T-cell (primary cell): Measurements from ENCODE around the gene SPAG5. TPM values are rescaled to one million over a fixed set of nuclear protein-coding genes. Genes with fewer than 3 reads are reported as not detected.

ENCODE experiments used
- ATAC-seq, 4 experiments: fragments of 200-7000 bp in 3 of 4; fragments of 150-1000 bp in 1 of 4; cut with Tn5 transposase; replicated peaks in 1 of 4; 1 replicate in 3 of 4; 2 replicates in 1 of 4; pipeline ENCODE4 v1.10.0; 2021; ENCODE audit warnings: moderate library complexity in 3 of 4, mild to moderate bottlenecking in 2 of 4, moderate number of reproducible peaks in 1 of 4
- CTCF ChIA-PET, 2 donors: fragments of 300-600 bp; sonication (Branson Sonifier 250); formaldehyde crosslinking; loops; one replicate each; lab custom pipeline; 2022; ENCODE audit warnings: antibody characterized with exemption in 2 of 2; lab: Charles Lee
- POLR2A ChIA-PET, 2 donors: fragments of 300-600 bp; sonication (Branson Sonifier 250); formaldehyde crosslinking; loops; one replicate each; lab custom pipeline; 2022; ENCODE audit warnings: antibody characterized with exemption in 2 of 2; lab: Charles Lee
- DNase-seq, 35 experiments: peaks; one replicate each; pipeline versions ENCODE4 v3.0.0 to v3.0.0-alpha.2; 2013 to 2023
- H3K27ac ChIP-seq: one replicate; pipeline ENCODE4 v1.5.1; 2013; ENCODE audit warnings: low read length
- H3K27me3 ChIP-seq, 2 experiments: replicated peaks in 1 of 2; 1 replicate in 1 of 2; 2 replicates in 1 of 2; pipeline versions ENCODE4 v1.6.1 to v1.7.0; 2013; ENCODE audit warnings: low read length in 1 of 2, mixed read lengths in 1 of 2; ENCODE audit not compliant: control insufficient read depth in 2 of 2, insufficient read depth in 2 of 2; ENCODE audit errors: extremely low read depth in 1 of 2
- H3K36me3 ChIP-seq, 2 donors: 1 replicate in 1 of 2; 2 replicates in 1 of 2; pipeline versions ENCODE4 v1.6.1 to v1.7.0; 2013; ENCODE audit warnings: low read length in 1 of 2; ENCODE audit not compliant: control insufficient read depth in 2 of 2, insufficient read depth in 1 of 2; ENCODE audit errors: extremely low read depth in 1 of 2
- H3K4me1 ChIP-seq, 2 experiments: 1 replicate in 1 of 2; 2 replicates in 1 of 2; pipeline versions ENCODE4 v1.6.1 to v1.7.0; 2013; ENCODE audit warnings: low read length in 2 of 2, mixed read lengths in 1 of 2; ENCODE audit not compliant: insufficient read depth in 2 of 2, control insufficient read depth in 1 of 2; ENCODE audit errors: extremely low read depth in 1 of 2
- H3K4me3 ChIP-seq, 2 donors: 1 replicate in 1 of 2; 2 replicates in 1 of 2; pipeline versions ENCODE4 v1.5.1 to v1.7.0; 2013; ENCODE audit warnings: mild to moderate bottlenecking in 2 of 2, low read length in 1 of 2, moderate library complexity in 1 of 2; ENCODE audit not compliant: control insufficient read depth in 1 of 2; ENCODE audit errors: extremely low read depth in 1 of 2
- H3K9me3 ChIP-seq: 2 replicates; pipeline ENCODE4 v1.7.0; 2013
- H3K27ac Mint-ChIP-seq, 2 donors: one replicate each; pipeline ENCODE4 v1.8.0; 2020 to 2021; ENCODE audit warnings: mild to moderate bottlenecking in 2 of 2, mixed read lengths in 2 of 2
- H3K27me3 Mint-ChIP-seq, 2 donors: one replicate each; pipeline ENCODE4 v1.8.0; 2021 to 2022; ENCODE audit warnings: mixed read lengths in 2 of 2
- H3K36me3 Mint-ChIP-seq: one replicate; pipeline ENCODE4 v1.8.0; 2021; ENCODE audit warnings: mixed read lengths
- H3K4me1 Mint-ChIP-seq, 3 donors: one replicate each; pipeline ENCODE4 v1.8.0; 2020 to 2022; ENCODE audit warnings: mixed read lengths in 3 of 3, mild to moderate bottlenecking in 1 of 3
- H3K4me3 Mint-ChIP-seq, 3 donors: one replicate each; pipeline ENCODE4 v1.8.0; 2020 to 2022; ENCODE audit warnings: mild to moderate bottlenecking in 3 of 3, mixed read lengths in 3 of 3, moderate library complexity in 3 of 3
- H3K9me3 Mint-ChIP-seq, 3 donors: one replicate each; pipeline ENCODE4 v1.8.0; 2020 to 2022; ENCODE audit warnings: mixed read lengths in 3 of 3
- WGBS: methylation state at CpG from one replicate; pipeline ENCODE4 v1.1.5; 2013; ENCODE audit warnings: missing lambda C conversion rate; ENCODE audit not compliant: insufficient coverage; 5-methylcytosine and 5-hydroxymethylcytosine counted together
- total RNA-seq, 35 experiments: library from RNA in 6 of 35; stranded (reverse) in 6 of 35; fragments of 120-200 nt in 1 of 35; gene quantifications; one replicate each; pipeline versions ENCODE4 v1.2.1 to v1.2.4 and lab custom pipeline; 2013 to 2026

SPAG5 gene, protein sequence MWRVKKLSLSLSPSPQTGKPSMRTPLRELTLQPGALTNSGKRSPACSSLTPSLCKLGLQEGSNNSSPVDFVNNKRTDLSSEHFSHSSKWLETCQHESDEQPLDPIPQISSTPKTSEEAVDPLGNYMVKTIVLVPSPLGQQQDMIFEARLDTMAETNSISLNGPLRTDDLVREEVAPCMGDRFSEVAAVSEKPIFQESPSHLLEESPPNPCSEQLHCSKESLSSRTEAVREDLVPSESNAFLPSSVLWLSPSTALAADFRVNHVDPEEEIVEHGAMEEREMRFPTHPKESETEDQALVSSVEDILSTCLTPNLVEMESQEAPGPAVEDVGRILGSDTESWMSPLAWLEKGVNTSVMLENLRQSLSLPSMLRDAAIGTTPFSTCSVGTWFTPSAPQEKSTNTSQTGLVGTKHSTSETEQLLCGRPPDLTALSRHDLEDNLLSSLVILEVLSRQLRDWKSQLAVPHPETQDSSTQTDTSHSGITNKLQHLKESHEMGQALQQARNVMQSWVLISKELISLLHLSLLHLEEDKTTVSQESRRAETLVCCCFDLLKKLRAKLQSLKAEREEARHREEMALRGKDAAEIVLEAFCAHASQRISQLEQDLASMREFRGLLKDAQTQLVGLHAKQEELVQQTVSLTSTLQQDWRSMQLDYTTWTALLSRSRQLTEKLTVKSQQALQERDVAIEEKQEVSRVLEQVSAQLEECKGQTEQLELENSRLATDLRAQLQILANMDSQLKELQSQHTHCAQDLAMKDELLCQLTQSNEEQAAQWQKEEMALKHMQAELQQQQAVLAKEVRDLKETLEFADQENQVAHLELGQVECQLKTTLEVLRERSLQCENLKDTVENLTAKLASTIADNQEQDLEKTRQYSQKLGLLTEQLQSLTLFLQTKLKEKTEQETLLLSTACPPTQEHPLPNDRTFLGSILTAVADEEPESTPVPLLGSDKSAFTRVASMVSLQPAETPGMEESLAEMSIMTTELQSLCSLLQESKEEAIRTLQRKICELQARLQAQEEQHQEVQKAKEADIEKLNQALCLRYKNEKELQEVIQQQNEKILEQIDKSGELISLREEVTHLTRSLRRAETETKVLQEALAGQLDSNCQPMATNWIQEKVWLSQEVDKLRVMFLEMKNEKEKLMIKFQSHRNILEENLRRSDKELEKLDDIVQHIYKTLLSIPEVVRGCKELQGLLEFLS
- total RNA-seq (10 to 100 TPM in 3 of 5 donors, 1 to 10 TPM in 2; 7.7 to 26.5 (median 10.3) TPM), total RNA-seq (lab: John Stamatoyannopoulos, UW) (10.9 to 49.6 (median 21.7) reads per million in 29 experiments)
- 6.7 TPM for total RNA-seq (2013)

GRCh38 chr17:28598799-28599310 lies at the start of gene SPAG5:
Gene SPAG5, minus strand, starts transcription at chr17:28599025. Its CDS starts 79 bp downstream, at chr17:28598946.
- Histone ChIP-seq H3K36me3 (no peaks in the 10 kb centered on the region), H3K27ac (peak within 1 kb of the TSS; percentile 93), H3K27me3 (no peaks in the 10 kb centered on the region), H3K4me3 (peak within 1 kb of the TSS; percentile 59 to 84), H3K4me1 (peaks cover 4 to 13% of the 10 kb centered on the region in 2 experiments), H3K9me3 (no peaks in the 10 kb centered on the region)
- no peaks in the 10 kb centered on the region for H3K9me3 Mint-ChIP-seq
- ChIA-PET CTCF (interaction anchor here (0.5 to 2.9 kb wide), 3 partner anchors 14 to 715 kb away, joined by 3 to 9 read pairs (median 5); partner anchors contain the start of genes ALDOC (in 1 of the 2) and RSKR (in 1 of the 2)), POLR2A (interaction anchor here (0.6 to 1.5 kb wide), 6 partner anchors 22 to 999 kb away, joined by 3 to 15 read pairs (median 5); partner anchors contain the start of genes PIGS (in 2 of the 2), ALDOC (in 1 of the 2) and BLTP2 (in 1 of the 2))
- ATAC-seq, result peak; percentile 94 to 98 (median 95)
- H3K27ac Mint-ChIP-seq, result peak within 1 kb of the TSS; percentile 97
- WGBS, result 0% methylated on average over 39 of the region's 44 CpGs
- H3K36me3 Mint-ChIP-seq, result no peaks in the 10 kb centered on the region
- peak; percentile 84 to 97 (median 93) for DNase-seq
- H3K27me3 Mint-ChIP-seq, result no peaks in the 10 kb centered on the region
- H3K4me1 Mint-ChIP-seq, result peaks cover 20 to 26% (median 22%) of the 10 kb centered on the region in 3 donors
- peak within 1 kb of the TSS; percentile 86 to 94 (median 89) for H3K4me3 Mint-ChIP-seq

- ATAC-seq (no peak), DNase-seq (peak in 3 of 35 experiments; percentile 5 to 33 (median 7))
- Mint-ChIP-seq H3K9me3 (no peaks in the 10 kb centered on the region), H3K27me3 (no peaks in the 10 kb centered on the region), H3K36me3 (peaks cover 19% of the 10 kb centered on the region), H3K27ac (peak overlapping the region; percentile 82 to 91), H3K4me3 (peak overlapping the region; percentile 85 to 94 (median 92)), H3K4me1 (peaks cover 39 to 41% (median 39%) of the 10 kb centered on the region in 3 donors)
- Histone ChIP-seq H3K27me3 (no peaks in the 10 kb centered on the region), H3K9me3 (no peaks in the 10 kb centered on the region), H3K27ac (peak overlapping the region; percentile 75), H3K36me3 (peaks cover 9 to 45% of the 10 kb centered on the region in 2 donors), H3K4me3 (peak overlapping the region in 1 of 2 donors; percentile 16), H3K4me1 (peaks cover 27 to 33% of the 10 kb centered on the region in 2 experiments)
- CTCF ChIA-PET, result interaction anchor here (0.6 to 4.8 kb wide), 15 partner anchors 11 to 471 kb away, joined by 3 to 63 read pairs (median 3); partner anchors contain the start of genes ALDOC (in 1 of the 2), PIGS (in 1 of the 2), PROCA1 (in 1 of the 2) and RPL23A (in 1 of the 2)
- 69% methylated on average over 9 of the region's 12 CpGs for WGBS
- POLR2A ChIA-PET, result interaction anchor here in 1 of 2 donors (1.1 to 1.6 kb wide), 2 partner anchors 16 to 47 kb away, joined by 4 to 15 read pairs; partner anchors contain the start of genes SDF2 and SUPT6H
Measured at GRCh38 chr17:28646039-28646754, 47.4 kb upstream of the SPAG5 start.

DNA sequence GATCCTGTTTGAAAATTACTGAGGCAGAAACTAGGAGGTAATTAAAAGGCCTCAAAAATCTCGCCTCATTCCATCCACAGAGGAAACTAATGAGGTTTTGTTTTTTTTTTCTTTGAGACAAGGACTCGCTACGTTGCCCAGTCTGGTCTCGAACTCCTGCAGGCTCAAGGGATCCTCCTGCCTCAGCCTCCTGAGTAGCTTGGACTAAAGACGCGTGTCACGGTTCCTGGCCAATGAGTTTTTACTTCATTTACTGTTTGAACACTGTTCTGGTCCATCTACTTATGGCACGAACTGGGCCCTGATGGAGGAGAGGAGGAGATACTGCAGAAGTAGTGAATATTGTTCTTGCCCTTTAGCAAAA lies 46.7 kb upstream of the SPAG5 start:
- Mint-ChIP-seq H3K36me3 (peaks cover 20% of the 10 kb centered on the region), H3K27ac (peak overlapping the region; percentile 82 to 91), H3K4me1 (peaks cover 39 to 42% (median 41%) of the 10 kb centered on the region in 3 donors), H3K27me3 (no peaks in the 10 kb centered on the region), H3K4me3 (peak overlapping the region; percentile 85 to 94 (median 92)), H3K9me3 (no peaks in the 10 kb centered on the region)
- ChIA-PET POLR2A (interaction anchor here (0.5 to 1.1 kb wide), 6 partner anchors 17 to 123 kb away, joined by 3 to 9 read pairs (median 4); partner anchors contain the start of genes PROCA1 (in 1 of the 2), SDF2 (in 1 of the 2) and SUPT6H (in 1 of the 2)), CTCF (interaction anchor here in 1 of 2 donors (1.4 to 4.8 kb wide), 3 partner anchors 17 to 81 kb away, joined by 3 to 63 read pairs (median 8); partner anchors contain the start of genes PIGS, SDF2, SUPT6H and TLCD1)
- H3K27ac ChIP-seq, result peak overlapping the region; percentile 75
- H3K27me3 ChIP-seq, result no peaks in the 10 kb centered on the region
- H3K9me3 ChIP-seq, result no peaks in the 10 kb centered on the region
- no peak for ATAC-seq
- peak in 1 of 35 experiments; percentile 8 for DNase-seq
- H3K4me3 ChIP-seq, result peak overlapping the region; percentile 57 to 88
- peaks cover 27 to 33% of the 10 kb centered on the region in 2 experiments for H3K4me1 ChIP-seq
- peaks cover 9 to 45% of the 10 kb centered on the region in 2 donors for H3K36me3 ChIP-seq
- 19% methylated on average over 3 of the region's 8 CpGs for WGBS

DNA sequence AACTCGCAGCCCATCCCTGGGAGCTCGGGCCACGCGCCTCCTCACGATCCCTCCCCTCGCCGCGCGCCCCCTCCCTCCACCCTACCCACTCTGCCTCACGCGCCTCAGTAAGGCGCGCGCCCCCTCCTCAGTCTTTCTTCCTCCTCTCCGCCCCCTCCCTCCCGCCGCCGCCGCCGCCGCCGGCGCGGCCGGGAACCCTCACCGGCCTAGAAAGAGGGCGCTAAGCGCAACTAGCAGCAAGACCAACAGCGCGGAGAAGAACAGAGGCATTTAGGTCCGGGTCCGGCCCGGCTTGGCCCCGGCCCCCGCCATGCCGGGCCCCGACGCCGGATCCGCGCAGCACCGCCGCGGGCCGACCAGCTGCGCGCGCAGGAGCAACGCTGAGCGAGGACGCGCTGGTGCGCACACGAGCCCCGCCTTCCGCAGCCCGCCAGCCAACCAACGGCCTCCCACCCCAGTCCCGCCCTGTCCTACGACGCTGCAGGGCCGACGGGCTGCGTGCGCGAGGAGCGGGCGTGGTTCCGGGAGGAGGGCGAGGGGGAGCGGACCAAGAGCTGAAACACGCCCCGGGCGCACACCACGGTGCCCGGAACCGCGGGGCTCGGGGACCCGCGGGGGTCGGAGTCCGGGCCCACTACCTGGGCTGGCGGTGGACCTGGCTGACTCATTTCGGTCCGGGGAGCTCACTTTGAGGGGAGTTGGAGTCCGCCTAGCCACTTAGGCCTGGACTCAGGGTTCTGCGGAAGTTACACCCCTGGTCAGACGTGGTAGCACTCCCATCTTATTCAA lies 46.2 kb upstream of the SPAG5 start, which contains the start of gene BLTP2:
TSS of gene BLTP2 (minus strand) at position 372 of the 789 bp plus-strand sequence. CDS start at position 270, 102 bp downstream.
- CTCF ChIA-PET, result interaction anchor here in 1 of 2 donors (0.6 to 4.8 kb wide), 4 partner anchors 17 to 105 kb away, joined by 3 to 63 read pairs (median 4); partner anchors contain the start of genes PIGS, SDF2 and SUPT6H
- Mint-ChIP-seq H3K27ac (peak within 1 kb of the TSS; percentile 88 to 91), H3K36me3 (peaks cover 24% of the 10 kb centered on the region), H3K9me3 (no peaks in the 10 kb centered on the region), H3K4me3 (peak within 1 kb of the TSS; percentile 85 to 94 (median 92)), H3K27me3 (no peaks in the 10 kb centered on the region), H3K4me1 (peaks cover 39 to 45% (median 41%) of the 10 kb centered on the region in 3 donors)
- POLR2A ChIA-PET, result interaction anchor here (0.5 to 1.1 kb wide), 6 partner anchors 17 to 124 kb away, joined by 3 to 9 read pairs (median 4); partner anchors contain the start of genes PROCA1 (in 1 of the 2), SDF2 (in 1 of the 2) and SUPT6H (in 1 of the 2)
- peak; percentile 97 to 100 (median 99) for ATAC-seq
- peak; percentile 91 to 98 (median 95) for DNase-seq
- H3K27ac ChIP-seq, result peak within 1 kb of the TSS; percentile 75
- H3K9me3 ChIP-seq, result no peaks in the 10 kb centered on the region
- H3K4me3 ChIP-seq, result peak within 1 kb of the TSS; percentile 83 to 91
- WGBS, result under 1% methylated on average over 73 of the region's 89 CpGs
- H3K4me1 ChIP-seq, result peaks cover 27 to 33% of the 10 kb centered on the region in 2 experiments
- no peaks in the 10 kb centered on the region for H3K27me3 ChIP-seq
- peaks cover 4 to 46% of the 10 kb centered on the region in 2 donors for H3K36me3 ChIP-seq
